HT1080 (cell line): ENCODE results near the gene XYLB. TPM values are rescaled to one million over a fixed set of nuclear protein-coding genes. Genes with fewer than 3 reads are reported as not detected.
"Not testable (repeated sequence)": the region's sequence is repeated elsewhere in the genome, so short reads cannot be mapped to it uniquely, and the experiment has no call there.

Source experiments
- DNase-seq: peaks from one replicate; pipeline ENCODE4 v3.0.0-alpha.2; 2015; ENCODE audit warnings: low read depth
- polyA plus RNA-seq, 2 experiments: library from polyadenylated mRNA; depleted of rRNA; stranded (reverse); fragments of >200 nt; gene quantifications; 2 replicates each; pipeline ENCODE4 v1.2.3, GENCODE V29; 2015
- total RNA-seq: library from RNA; depleted of rRNA; stranded (reverse); fragments of >200 nt; shearing (Covaris generic); gene quantifications from 2 replicates; pipeline ENCODE4 v1.2.3, GENCODE V29; 2014; rRNA removed

XYLB gene
- total RNA-seq, result 11.0 and 11.6 TPM in 2 replicates
- polyA plus RNA-seq (2015; cell fraction: cytosol; rRNA removed), result 4.6 and 6.0 TPM in 2 replicates
- polyA plus RNA-seq (2015; cell fraction: nucleus; rRNA removed), result 9.1 and 11.8 TPM in 2 replicates

DNA sequence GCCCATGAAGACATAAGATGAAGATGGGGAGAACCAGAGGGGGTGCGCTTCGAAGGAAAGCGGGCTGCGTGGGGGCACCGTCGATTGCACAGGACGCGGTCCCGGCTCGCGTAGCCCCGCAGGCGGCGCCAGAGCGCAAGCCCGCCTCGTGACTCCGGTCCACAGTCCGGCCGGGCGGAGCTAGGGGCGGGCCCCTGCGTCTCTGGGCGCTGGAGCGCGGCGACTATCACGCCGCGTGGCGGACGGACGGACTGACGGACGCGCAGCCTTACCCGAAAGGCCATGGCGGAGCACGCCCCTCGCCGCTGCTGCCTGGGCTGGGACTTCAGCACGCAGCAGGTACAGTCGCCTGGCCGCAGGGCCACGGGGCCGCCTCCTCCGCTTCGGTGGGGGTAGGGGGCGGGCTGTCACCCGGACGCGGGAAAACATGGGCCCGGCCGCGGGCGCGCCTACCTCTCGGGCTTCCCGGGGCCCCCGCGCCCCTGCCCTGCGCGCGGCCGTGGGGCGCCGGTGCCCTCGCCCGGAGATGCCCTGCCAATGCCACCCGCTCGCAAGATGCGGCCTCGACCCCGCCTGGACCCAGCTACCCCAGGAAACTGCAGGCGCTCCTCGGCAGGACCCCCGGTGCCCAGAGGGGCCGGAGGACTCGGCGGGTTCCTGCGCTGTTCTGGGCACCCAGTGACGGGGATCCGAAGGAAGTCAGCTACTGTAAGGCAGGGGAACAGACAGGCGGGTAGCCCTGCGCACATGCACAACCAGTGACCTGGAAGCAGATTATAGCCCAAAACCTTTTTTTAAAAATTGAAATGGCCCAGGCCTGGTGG lies at the start of gene XYLB:
Gene XYLB (plus strand): TSS at position 199 of the 824 bp plus-strand sequence. CDS start 84 bp downstream, at position 283.
- peak; percentile 84 for DNase-seq

DNA sequence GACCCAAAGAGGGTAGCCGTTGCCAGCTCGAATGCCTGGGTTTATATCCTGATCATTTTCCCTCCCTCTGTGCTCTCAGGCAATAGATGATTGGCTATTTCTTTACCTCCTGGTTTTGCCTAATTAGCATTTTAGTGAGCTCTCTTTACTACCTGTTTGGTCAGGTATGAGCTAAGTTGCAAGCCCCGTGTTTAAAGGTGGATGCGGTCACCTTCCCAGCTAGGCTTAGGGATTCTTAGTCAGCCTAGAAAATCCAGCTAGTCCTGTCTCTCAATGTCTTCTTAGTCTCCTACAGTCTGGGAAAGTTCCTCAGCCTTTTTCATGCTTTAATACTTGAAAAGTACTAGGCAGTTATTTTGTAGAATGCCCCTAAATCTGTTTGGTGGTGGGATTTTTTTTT lies 49.5 kb upstream of the XYLB start:
- DNase-seq, result not testable (repeated sequence)

GRCh38 chr3:38297537-38297936 lies 49.0 kb upstream of the XYLB start:
- no peak for DNase-seq

DNA sequence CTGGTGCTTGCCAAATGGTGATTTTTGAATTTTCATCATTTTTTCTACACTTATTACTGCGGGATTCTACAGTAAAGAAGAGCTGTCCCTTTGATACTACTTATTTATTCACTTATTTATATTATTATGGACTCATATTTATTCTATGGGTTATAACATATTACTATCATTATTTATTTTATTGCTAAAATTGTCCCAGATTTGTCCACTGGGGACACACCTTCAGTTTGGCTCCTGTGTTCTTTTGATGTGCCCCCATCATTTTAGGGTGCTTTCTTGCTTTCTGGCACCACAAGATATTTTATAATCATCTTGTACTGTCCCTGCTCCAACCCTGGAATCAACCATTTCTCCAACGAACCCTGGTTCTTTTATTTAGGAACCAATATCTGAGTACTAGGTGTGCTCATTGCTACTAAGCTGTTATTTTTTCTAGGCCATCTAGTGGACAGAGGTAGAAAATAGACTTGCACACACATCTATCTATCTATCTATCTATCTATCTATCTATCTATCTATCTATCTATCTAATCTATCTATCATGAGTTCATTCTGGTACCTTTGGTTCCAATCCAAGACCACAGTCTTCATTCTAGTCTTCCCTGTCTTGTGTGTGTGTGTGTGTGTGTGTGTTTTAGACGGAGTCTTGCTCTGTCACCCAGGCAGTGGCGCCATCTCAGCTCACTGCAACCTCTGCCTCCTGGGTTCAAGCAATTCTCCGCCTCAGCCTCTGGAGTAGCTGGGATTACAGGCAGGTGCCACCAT lies 48.5 kb upstream of the XYLB start:
- peak; percentile 17 for DNase-seq

GRCh38 chr3:38306941-38307340 lies 39.6 kb upstream of the XYLB start:
- no peak for DNase-seq

- no peak for DNase-seq
These were observed 39.0 kb upstream of the XYLB start for GRCh38 chr3:38307599-38307998.

DNA sequence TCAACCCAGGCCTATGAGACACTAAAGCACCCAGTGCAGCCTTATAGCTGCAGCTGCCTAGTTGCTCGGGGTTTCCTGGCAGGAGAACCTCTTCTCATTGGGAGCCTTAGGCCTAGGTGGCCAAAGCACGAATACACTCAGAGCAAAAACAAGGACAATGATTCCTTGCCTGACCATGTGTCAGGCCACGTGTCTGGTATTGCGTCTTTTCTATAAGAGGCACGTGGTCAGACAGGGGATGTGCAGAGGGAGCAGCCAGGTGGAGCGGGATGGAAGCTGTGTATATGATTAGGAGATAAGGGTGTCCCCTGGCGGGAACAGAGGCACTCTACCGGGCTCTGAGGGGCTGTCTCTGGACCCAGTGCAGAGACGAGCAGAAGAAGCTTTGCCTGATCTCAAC lies 38.1 kb upstream of the XYLB start:
- DNase-seq, result no peak

DNA sequence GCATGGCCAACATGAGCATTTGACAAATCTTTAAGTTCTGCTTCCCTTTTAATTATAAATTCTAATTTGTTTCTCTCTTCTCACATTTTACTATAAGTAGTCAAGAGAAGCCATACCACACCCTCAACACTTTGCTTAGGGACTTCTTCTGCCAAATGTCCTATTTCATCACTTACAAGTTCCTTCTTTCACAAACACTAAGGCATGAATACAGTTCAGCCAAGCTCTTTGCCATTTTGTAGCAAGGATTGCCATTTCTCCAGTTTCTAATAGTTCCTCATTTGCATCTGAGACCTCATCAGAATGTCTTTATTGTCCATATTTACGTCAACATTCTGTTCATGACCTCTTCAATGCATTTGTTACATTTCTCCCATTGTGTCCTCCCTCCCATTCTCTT lies 35.1 kb upstream of the XYLB start:
- DNase-seq, result no peak

DNA sequence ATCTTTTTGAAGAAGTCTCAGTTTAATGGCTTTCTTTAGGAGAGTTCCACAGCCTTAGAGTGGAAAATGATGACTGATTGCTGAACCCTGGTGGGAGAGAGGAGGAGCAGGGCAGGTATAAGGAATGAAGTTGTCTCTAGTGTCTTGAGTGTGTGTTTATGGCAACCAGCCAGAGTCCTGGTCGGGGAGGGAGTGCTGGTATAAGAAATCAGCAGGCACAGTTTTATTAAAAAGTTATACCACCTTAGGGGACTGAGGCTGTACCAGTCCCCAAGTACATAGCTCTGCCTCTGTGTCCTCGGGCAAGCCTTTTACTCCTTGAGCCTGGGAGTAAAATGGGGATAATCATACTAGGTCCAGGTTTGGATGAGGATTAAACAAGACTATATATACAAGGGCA lies 34.6 kb upstream of the XYLB start:
- no peak for DNase-seq

- DNase-seq, result no peak
These were observed 34.2 kb upstream of the XYLB start for GRCh38 chr3:38312356-38312755.

DNA sequence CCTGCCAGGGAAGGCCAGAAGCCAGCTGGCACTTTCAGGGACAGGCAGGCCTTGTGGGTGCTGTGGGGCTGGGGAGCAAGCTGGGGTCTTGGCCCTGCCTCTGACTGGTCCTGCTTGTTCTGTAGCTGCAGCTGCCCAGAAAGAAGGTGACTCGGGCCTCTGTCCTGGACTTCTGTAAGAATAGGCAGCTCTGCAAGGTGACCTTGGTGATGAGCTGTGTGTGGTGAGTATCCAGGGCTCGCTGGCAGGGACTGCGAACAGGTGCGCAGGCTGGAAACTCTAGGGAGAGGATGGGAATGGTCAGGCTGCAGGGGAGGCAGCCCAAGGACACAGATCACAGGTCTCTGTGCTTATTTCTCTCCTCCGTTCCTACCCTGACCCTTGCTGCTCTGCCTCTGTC lies 33.3 kb upstream of the XYLB start:
- DNase-seq, result no peak

DNA sequence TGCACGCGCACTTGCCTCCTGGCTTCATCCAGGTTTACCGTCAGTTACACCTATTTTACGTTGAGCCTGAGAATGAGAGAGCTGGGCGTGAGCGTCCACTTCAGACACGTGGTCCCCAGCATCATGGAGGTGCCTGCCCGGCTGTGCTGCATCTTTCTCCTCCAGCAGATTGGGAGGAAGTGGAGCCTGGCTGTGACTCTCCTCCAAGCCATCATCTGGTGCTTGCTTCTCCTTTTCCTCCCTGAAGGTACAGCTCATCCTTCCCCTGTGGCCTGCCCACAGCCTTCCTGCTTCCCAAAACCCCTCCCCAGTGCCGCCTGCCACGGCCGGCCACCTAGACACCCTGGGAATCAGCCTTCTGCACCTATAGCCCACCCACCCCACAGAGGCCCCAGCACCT lies 32.9 kb upstream of the XYLB start:
- DNase-seq, result no peak

- DNase-seq, result no peak
These were observed 32.3 kb upstream of the XYLB start for GRCh38 chr3:38314112-38314763.

DNA sequence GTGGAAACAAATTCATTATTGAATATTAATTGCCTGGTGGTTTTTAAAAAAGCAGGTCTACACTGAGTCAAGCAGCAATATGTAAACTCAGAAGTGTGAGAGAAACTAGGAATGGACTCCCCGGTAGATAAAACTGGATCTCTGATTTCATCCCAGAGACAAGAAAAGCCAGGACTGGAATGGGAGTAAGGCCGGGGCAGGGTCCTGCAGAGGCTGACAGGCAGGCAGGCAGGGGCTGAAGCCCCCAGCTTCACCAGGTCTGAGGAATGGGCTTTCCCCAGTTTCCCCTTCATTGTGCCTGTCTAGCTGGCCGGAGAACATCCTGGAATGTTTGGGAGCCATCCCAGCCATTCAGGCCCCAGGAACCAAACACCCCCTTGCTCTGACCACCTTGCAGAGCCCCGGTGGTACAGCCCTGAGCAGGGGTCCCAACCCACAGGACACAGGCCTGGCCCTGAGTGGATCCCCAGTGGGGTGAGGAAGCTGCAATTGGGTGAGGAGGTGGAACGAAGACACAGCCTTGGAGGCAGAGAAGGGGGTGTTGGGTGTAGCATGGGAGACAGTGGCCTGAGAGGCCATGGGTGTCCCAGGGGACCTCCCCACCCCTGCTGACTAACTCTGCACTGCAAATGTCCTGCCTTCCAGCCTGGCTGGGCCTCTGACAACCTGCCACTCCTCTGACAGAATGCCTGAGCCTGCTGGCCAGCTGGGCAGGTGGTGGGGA lies 31.7 kb upstream of the XYLB start:
- no peak for DNase-seq

- DNase-seq, result no peak
These were observed 30.9 kb upstream of the XYLB start for GRCh38 chr3:38315488-38316230.

GRCh38 chr3:38316356-38317191 lies 30.0 kb upstream of the XYLB start:
- no peak for DNase-seq

- peak; percentile 21 for DNase-seq
These were observed 29.3 kb upstream of the XYLB start for GRCh38 chr3:38317192-38317759.

DNA sequence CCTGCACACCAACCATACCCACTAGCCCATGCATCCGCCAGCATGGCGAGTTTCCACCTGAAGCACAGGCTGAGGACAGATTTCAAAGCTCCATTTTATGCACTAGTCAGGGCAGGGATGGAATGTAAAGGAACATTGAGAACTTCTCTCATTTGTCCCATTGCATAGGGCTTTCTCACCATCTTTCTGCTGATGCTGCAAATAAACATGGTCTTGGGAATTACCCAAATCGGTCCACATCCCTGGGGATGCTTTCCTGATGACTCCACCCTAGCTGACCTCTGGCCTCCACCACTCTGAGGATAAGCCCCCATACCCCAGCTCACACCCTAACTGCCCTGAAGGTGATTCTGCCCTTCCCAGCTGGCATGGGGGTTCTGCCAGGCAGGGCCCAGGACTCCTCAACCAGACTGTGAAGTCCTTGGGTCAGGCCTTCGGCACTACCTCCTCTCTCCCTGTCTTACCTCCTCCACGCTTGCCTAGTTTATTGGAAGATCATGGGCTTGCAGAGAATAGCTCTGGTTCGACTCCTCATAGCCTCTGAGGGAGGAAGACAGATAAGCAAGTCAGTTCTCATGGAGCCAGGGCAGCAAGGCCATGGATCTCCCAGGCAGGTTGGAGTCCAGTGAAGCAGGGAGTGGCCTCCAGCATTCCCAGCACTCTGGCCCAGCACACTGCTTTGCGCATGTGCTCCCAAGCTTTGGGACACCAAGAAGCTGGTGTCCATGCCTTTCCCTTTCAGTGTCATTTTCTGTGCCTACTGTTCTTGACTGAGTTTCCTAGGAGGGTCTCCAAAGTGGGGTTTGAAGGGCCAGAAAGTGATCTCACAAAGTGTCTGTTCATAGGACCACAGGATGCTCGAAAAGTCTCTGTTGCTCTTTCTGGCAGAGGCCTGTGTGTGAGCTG lies 27.6 kb upstream of the XYLB start:
- DNase-seq, result no peak
